Activated CD4-positive, alpha-beta T cell treated with anti-CD3 and anti-CD28 coated beads, Interleukin-2, amount 10 ng/mL, durations not matched to agents 24 days and 14 days (primary cell): ENCODE measurements around the gene ARFGAP3. TPM values are rescaled to one million over a fixed set of nuclear protein-coding genes. Genes with fewer than 3 reads are reported as not detected.
"Not testable (repeated sequence)": the region's sequence is repeated elsewhere in the genome, so short reads cannot be mapped to it uniquely, and the experiment has no call there.

Experiments
- DNase-seq: peaks from one replicate; pipeline ENCODE4 v3.0.0; 2022
- H3K27ac Mint-ChIP-seq: one replicate; pipeline ENCODE4 v1.8.0; 2022; ENCODE audit warnings: mild to moderate bottlenecking, mixed read lengths
- H3K27me3 Mint-ChIP-seq: one replicate; pipeline ENCODE4 v1.8.0; 2022; ENCODE audit warnings: mixed read lengths
- H3K36me3 Mint-ChIP-seq: one replicate; pipeline ENCODE4 v1.8.0; 2022; ENCODE audit warnings: low read depth, mild to moderate bottlenecking, mixed read lengths
- H3K4me1 Mint-ChIP-seq: one replicate; pipeline ENCODE4 v1.8.0; 2021; ENCODE audit warnings: mixed read lengths
- H3K4me3 Mint-ChIP-seq: one replicate; pipeline ENCODE4 v1.8.0; 2022; ENCODE audit warnings: mild to moderate bottlenecking, moderate library complexity, mixed read lengths
- H3K9me3 Mint-ChIP-seq: one replicate; pipeline ENCODE4 v1.8.0; 2021; ENCODE audit warnings: mixed read lengths
- intact Hi-C: fragments of 100-400 bp; cut with micrococcal nuclease; formaldehyde crosslinking; loops from one replicate; pipeline ENCODE4 v1.15.1; 2023
- total RNA-seq: library from RNA; stranded (reverse); gene quantifications from 2 replicates; pipeline ENCODE4 v1.2.3, GENCODE V29; 2022

ARFGAP3 gene
- total RNA-seq, 1 donor from 2014 or later: 34.8 TPM

GRCh38 chr22:42760806-42761565 lies 96.1 kb downstream of the ARFGAP3 start:
- intact Hi-C loops: no loop called here

GRCh38 chr22:42758931-42759629 lies 98.0 kb downstream of the ARFGAP3 start:
- DNase-seq: no peak
- Mint-ChIP-seq H3K9me3 (no peaks in the 10 kb centered on the region), H3K27me3 (peaks cover 2% of the 10 kb centered on the region), H3K4me3 (no peak overlapping the region), H3K27ac (no peak overlapping the region), H3K4me1 (no peaks in the 10 kb centered on the region), H3K36me3 (no peaks in the 10 kb centered on the region)
- intact Hi-C loops: no loop called here

More at GRCh38 chr22:42760806-42761565, 96.1 kb downstream of the ARFGAP3 start:
- H3K27ac Mint-ChIP-seq: no peak overlapping the region
- peaks cover 2% of the 10 kb centered on the region for H3K27me3 Mint-ChIP-seq
- no peak for DNase-seq
- no peaks in the 10 kb centered on the region for H3K36me3 Mint-ChIP-seq
- H3K4me1 Mint-ChIP-seq: no peaks in the 10 kb centered on the region
- no peak overlapping the region for H3K4me3 Mint-ChIP-seq
- H3K9me3 Mint-ChIP-seq: no peaks in the 10 kb centered on the region

GRCh38 chr22:42755553-42755952 lies 101.5 kb downstream of the ARFGAP3 start:
- intact Hi-C loops, DNase-seq, H3K9me3 Mint-ChIP-seq, H3K4me3 Mint-ChIP-seq, H3K27ac Mint-ChIP-seq, H3K4me1 Mint-ChIP-seq, H3K27me3 Mint-ChIP-seq, H3K36me3 Mint-ChIP-seq: not testable (repeated sequence)

- not testable (repeated sequence) for H3K36me3 Mint-ChIP-seq, H3K27me3 Mint-ChIP-seq, DNase-seq
Observed at GRCh38 chr22:42755121-42755520, 102.0 kb downstream of the ARFGAP3 start.

GRCh38 chr22:42754658-42755057 lies 102.4 kb downstream of the ARFGAP3 start:
- Mint-ChIP-seq H3K4me3 (no peak overlapping the region), H3K27me3 (peaks cover 2% of the 10 kb centered on the region), H3K27ac (no peak overlapping the region), H3K4me1 (no peaks in the 10 kb centered on the region), H3K9me3 (no peaks in the 10 kb centered on the region), H3K36me3 (no peaks in the 10 kb centered on the region)
- no peak for DNase-seq
- intact Hi-C loops: no loop called here

More at GRCh38 chr22:42755121-42755520, 102.0 kb downstream of the ARFGAP3 start:
- H3K4me3 Mint-ChIP-seq, H3K27ac Mint-ChIP-seq, H3K4me1 Mint-ChIP-seq, intact Hi-C loops, H3K9me3 Mint-ChIP-seq: not testable (repeated sequence)

GRCh38 chr22:42752912-42753311 lies 104.2 kb downstream of the ARFGAP3 start:
- H3K27ac Mint-ChIP-seq: no peak overlapping the region

GRCh38 chr22:42752230-42752746 lies 104.8 kb downstream of the ARFGAP3 start:
- intact Hi-C loops: no loop called here

More at GRCh38 chr22:42752912-42753311, 104.2 kb downstream of the ARFGAP3 start:
- Mint-ChIP-seq H3K4me3 (no peak overlapping the region), H3K27me3 (peaks cover 2% of the 10 kb centered on the region), H3K36me3 (no peaks in the 10 kb centered on the region), H3K9me3 (no peaks in the 10 kb centered on the region), H3K4me1 (no peaks in the 10 kb centered on the region)
- intact Hi-C loops: no loop called here
- no peak for DNase-seq

GRCh38 chr22:42750421-42750820 lies 106.7 kb downstream of the ARFGAP3 start:
- H3K4me1 Mint-ChIP-seq, DNase-seq, H3K4me3 Mint-ChIP-seq, H3K27ac Mint-ChIP-seq, intact Hi-C loops, H3K9me3 Mint-ChIP-seq, H3K36me3 Mint-ChIP-seq, H3K27me3 Mint-ChIP-seq: not testable (repeated sequence)

More at GRCh38 chr22:42752230-42752746, 104.8 kb downstream of the ARFGAP3 start:
- H3K27ac Mint-ChIP-seq: no peak overlapping the region
- no peak overlapping the region for H3K4me3 Mint-ChIP-seq
- no peaks in the 10 kb centered on the region for H3K36me3 Mint-ChIP-seq
- H3K9me3 Mint-ChIP-seq: no peaks in the 10 kb centered on the region
- no peaks in the 10 kb centered on the region for H3K27me3 Mint-ChIP-seq
- no peaks in the 10 kb centered on the region for H3K4me1 Mint-ChIP-seq
- DNase-seq: no peak

- Mint-ChIP-seq H3K4me3 (no peak overlapping the region), H3K27ac (no peak overlapping the region), H3K9me3 (no peaks in the 10 kb centered on the region), H3K4me1 (no peaks in the 10 kb centered on the region), H3K36me3 (no peaks in the 10 kb centered on the region), H3K27me3 (no peaks in the 10 kb centered on the region)
- intact Hi-C loops: no loop called here
- no peak for DNase-seq
Observed at GRCh38 chr22:42747701-42748513, 109.2 kb downstream of the ARFGAP3 start.

Other genes with a start within 250 kb of the ARFGAP3 start
- 75.4 and 85.3 TPM in 2 replicates for gene POLDIP3, start 242.4 kb downstream of the ARFGAP3 start, total RNA-seq
- gene ATP5MGL, start 216.7 kb downstream of the ARFGAP3 start, total RNA-seq: 0.98 and 1.2 TPM in 2 replicates
- gene CYB5R3, start 207.9 kb downstream of the ARFGAP3 start, total RNA-seq: 76.2 and 77.0 TPM in 2 replicates
- gene A4GALT, start 136.4 kb downstream of the ARFGAP3 start, total RNA-seq: not detected in 2 replicates
- 32.5 and 33.0 TPM in 2 replicates for gene PACSIN2, start 157.9 kb upstream of the ARFGAP3 start, total RNA-seq
- gene TTLL1, start 232.1 kb upstream of the ARFGAP3 start, total RNA-seq: 2.6 TPM in 2 replicates